Liver (tissue), 9 donors: Measurements from ENCODE around the gene SNRPB2. TPM values are rescaled to one million over a fixed set of nuclear protein-coding genes. Genes with fewer than 3 reads are reported as not detected.

Experiments used
- DNase-seq: peaks from one replicate; pipeline ENCODE4 v3.0.0-alpha.2; 2017; ENCODE audit warnings: low spot score
- H3K27ac ChIP-seq, 2 donors: one replicate each; pipeline ENCODE4 v1.7.0; 2013; ENCODE audit warnings: inconsistent platforms in 2 of 2, low read length in 2 of 2, control low read depth in 1 of 2, low read depth in 1 of 2, mild to moderate bottlenecking in 1 of 2
- H3K27me3 ChIP-seq, 4 donors: one replicate each; pipeline versions ENCODE4 v1.6.1 to v1.7.0; 2013; ENCODE audit warnings: low read length in 3 of 4, inconsistent platforms in 1 of 4, mild to moderate bottlenecking in 1 of 4, moderate library complexity in 1 of 4; ENCODE audit not compliant: control insufficient read depth in 4 of 4, insufficient read depth in 4 of 4
- H3K36me3 ChIP-seq, 4 donors: one replicate each; pipeline versions ENCODE4 v1.6.1 to v1.7.0; 2013; ENCODE audit warnings: low read length in 3 of 4, mild to moderate bottlenecking in 3 of 4, low read depth in 1 of 4, moderate library complexity in 1 of 4; ENCODE audit not compliant: control insufficient read depth in 4 of 4, insufficient read depth in 3 of 4
- H3K4me1 ChIP-seq, 4 donors: one replicate each; pipeline versions ENCODE4 v1.6.1 to v1.7.0; 2013; ENCODE audit warnings: low read length in 3 of 4, mild to moderate bottlenecking in 3 of 4, moderate library complexity in 1 of 4; ENCODE audit not compliant: control insufficient read depth in 4 of 4, insufficient read depth in 4 of 4
- H3K4me3 ChIP-seq, 3 donors: one replicate each; pipeline versions ENCODE4 v1.6.1 to v1.7.0; 2013; ENCODE audit warnings: low read length in 3 of 3, control low read depth in 1 of 3, low read depth in 1 of 3, mild to moderate bottlenecking in 1 of 3
- H3K9ac ChIP-seq, 2 donors: one replicate each; pipeline ENCODE4 v1.7.0; 2013; ENCODE audit warnings: low read length in 2 of 2, mild to moderate bottlenecking in 2 of 2, moderate library complexity in 2 of 2, control low read depth in 1 of 2, low read depth in 1 of 2
- H3K9me3 ChIP-seq, 4 donors: one replicate each; pipeline versions ENCODE4 v1.6.1 to v1.7.0; 2013; ENCODE audit warnings: low read length in 3 of 4; ENCODE audit not compliant: control insufficient read depth in 4 of 4
- EGR1 ChIP-seq, 2 donors: IDR thresholded peaks; 2 replicates each; pipeline ENCODE4 v1.6.1; 2016 to 2018; ENCODE audit warnings: antibody characterized with exemption in 2 of 2, low read depth in 2 of 2
- FOXA2 ChIP-seq: IDR thresholded peaks from 2 replicates; pipeline ENCODE4 v1.6.1; 2016; ENCODE audit warnings: antibody characterized with exemption
- GABPA ChIP-seq, 2 donors: IDR thresholded peaks in 1 of 2; conservative IDR thresholded peaks in 1 of 2; 2 replicates each; pipeline ENCODE4 v1.6.1; 2016; ENCODE audit warnings: antibody characterized with exemption in 2 of 2, mild to moderate bottlenecking in 1 of 2, moderate library complexity in 1 of 2
- HNF4A ChIP-seq, 2 donors: conservative IDR thresholded peaks; 2 replicates each; pipeline ENCODE4 v1.6.1; 2016; ENCODE audit warnings: antibody characterized with exemption in 2 of 2, mild to moderate bottlenecking in 2 of 2
- HNF4G ChIP-seq: IDR thresholded peaks from 2 replicates; pipeline ENCODE4 v1.6.1; 2016; ENCODE audit warnings: antibody characterized with exemption
- NR2F2 ChIP-seq: IDR thresholded peaks from 2 replicates; pipeline ENCODE4 v1.6.1; 2016; ENCODE audit warnings: antibody characterized with exemption
- RAD21 ChIP-seq, 2 donors: IDR thresholded peaks; 2 replicates each; pipeline ENCODE4 v1.6.1; 2016; ENCODE audit warnings: antibody characterized with exemption in 2 of 2, mild to moderate bottlenecking in 2 of 2
- RXRA ChIP-seq, 2 donors: IDR thresholded peaks; 2 replicates each; pipeline ENCODE4 v1.6.1; 2017 to 2018; ENCODE audit warnings: antibody characterized with exemption in 2 of 2, mild to moderate bottlenecking in 1 of 2
- YY1 ChIP-seq: IDR thresholded peaks from 2 replicates; pipeline ENCODE4 v1.6.1; 2016; ENCODE audit warnings: antibody characterized with exemption, mild to moderate bottlenecking
- WGBS: extraction: QIAGEN DNeasy Blood & Tissue Kit; methylation state at CpG from one replicate; pipeline ENCODE4 v1.1.7; 2013; 5-methylcytosine and 5-hydroxymethylcytosine counted together
- polyA plus RNA-seq, 2 donors: library from polyadenylated mRNA; stranded (reverse) in 1 of 2; unstranded in 1 of 2; fragments of 200-250 nt in 1 of 2; fragments of >200 nt in 1 of 2; fragmentation: Nextera tagmentation in 1 of 2; extraction: Ambion mirVana in 1 of 2; gene quantifications; one replicate each; pipeline versions ENCODE4 v1.2.1 to v1.2.3, GENCODE V29; 2013 to 2015
- total RNA-seq, 2 donors: library from RNA; depleted of rRNA; stranded (reverse); fragments of >200 nt; gene quantifications; one replicate each; pipeline ENCODE4 v1.2.3, GENCODE V29; 2014
- TF ChIP-seq, protein P1 (sequence below): IDR thresholded peaks from 2 replicates; pipeline ENCODE4 v1.6.1; 2016; ENCODE audit warnings: antibody characterized with exemption
- TF ChIP-seq, protein P2 (sequence below): IDR thresholded peaks from 2 replicates; pipeline ENCODE4 v1.6.1; 2016; ENCODE audit warnings: antibody characterized with exemption, mild to moderate bottlenecking
- TF ChIP-seq, protein P3 (sequence below): IDR thresholded peaks from 2 replicates; pipeline ENCODE4 v1.6.1; 2016; ENCODE audit warnings: antibody characterized with exemption
- TF ChIP-seq, protein P4 (sequence below): fragments of 150-350 bp; IDR thresholded peaks from 2 replicates; pipeline ENCODE4 v1.5.1; 2017; ENCODE audit warnings: improper control_type of control experiment, low read depth, low read length; ENCODE audit not compliant: missing input control
- TF ChIP-seq, protein P5 (sequence below): IDR thresholded peaks from 2 replicates; pipeline ENCODE4 v1.6.1; 2016; ENCODE audit warnings: antibody characterized with exemption
- donor health status: healthy.
- donor health status: healthy.
- donor health status: healthy.
- donor health status: healthy.
- donor health status: healthy.

SNRPB2 gene
- total and polyA plus RNA-seq, 4 donors = 13.9 to 36.0 (median 21.0) TPM

DNA sequence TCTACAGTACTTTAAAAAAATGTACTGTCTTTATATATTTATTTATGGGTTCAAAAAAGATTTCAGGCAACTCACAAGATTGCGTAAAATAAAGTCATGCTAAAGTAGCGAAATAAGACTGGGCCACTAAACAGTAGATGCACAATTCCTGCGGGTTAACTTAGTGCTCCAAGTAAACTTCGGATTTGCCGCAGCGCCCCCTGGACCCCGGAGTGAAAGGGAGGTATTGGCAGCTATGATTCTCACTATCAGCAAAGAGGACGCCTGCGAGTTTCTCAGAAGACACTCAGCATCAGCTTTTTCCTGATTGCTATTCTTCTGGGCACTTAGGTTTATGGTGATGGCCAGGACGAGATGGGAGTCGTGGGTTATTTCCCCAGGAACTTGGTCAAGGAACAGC, 19.7 kb downstream of the SNRPB2 start:
- no peak for DNase-seq
- WGBS = 50% methylated on average over 11 of the region's 11 CpGs
- Histone ChIP-seq H3K27me3 (peaks cover 0 to 5% (median under 1%) of the 10 kb centered on the region in 4 donors), H3K36me3 (no peaks in the 10 kb centered on the region), H3K4me1 (no peaks in the 10 kb centered on the region), H3K4me3 (no peak overlapping the region), H3K27ac (no peak overlapping the region), H3K9ac (no peak overlapping the region), H3K9me3 (no peaks in the 10 kb centered on the region)
- TF ChIP-seq, protein P1, sequence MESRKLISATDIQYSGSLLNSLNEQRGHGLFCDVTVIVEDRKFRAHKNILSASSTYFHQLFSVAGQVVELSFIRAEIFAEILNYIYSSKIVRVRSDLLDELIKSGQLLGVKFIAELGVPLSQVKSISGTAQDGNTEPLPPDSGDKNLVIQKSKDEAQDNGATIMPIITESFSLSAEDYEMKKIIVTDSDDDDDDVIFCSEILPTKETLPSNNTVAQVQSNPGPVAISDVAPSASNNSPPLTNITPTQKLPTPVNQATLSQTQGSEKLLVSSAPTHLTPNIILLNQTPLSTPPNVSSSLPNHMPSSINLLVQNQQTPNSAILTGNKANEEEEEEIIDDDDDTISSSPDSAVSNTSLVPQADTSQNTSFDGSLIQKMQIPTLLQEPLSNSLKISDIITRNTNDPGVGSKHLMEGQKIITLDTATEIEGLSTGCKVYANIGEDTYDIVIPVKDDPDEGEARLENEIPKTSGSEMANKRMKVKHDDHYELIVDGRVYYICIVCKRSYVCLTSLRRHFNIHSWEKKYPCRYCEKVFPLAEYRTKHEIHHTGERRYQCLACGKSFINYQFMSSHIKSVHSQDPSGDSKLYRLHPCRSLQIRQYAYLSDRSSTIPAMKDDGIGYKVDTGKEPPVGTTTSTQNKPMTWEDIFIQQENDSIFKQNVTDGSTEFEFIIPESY = no peak
- TF ChIP-seq FOXA2 = no peak
- TF ChIP-seq, protein P2, sequence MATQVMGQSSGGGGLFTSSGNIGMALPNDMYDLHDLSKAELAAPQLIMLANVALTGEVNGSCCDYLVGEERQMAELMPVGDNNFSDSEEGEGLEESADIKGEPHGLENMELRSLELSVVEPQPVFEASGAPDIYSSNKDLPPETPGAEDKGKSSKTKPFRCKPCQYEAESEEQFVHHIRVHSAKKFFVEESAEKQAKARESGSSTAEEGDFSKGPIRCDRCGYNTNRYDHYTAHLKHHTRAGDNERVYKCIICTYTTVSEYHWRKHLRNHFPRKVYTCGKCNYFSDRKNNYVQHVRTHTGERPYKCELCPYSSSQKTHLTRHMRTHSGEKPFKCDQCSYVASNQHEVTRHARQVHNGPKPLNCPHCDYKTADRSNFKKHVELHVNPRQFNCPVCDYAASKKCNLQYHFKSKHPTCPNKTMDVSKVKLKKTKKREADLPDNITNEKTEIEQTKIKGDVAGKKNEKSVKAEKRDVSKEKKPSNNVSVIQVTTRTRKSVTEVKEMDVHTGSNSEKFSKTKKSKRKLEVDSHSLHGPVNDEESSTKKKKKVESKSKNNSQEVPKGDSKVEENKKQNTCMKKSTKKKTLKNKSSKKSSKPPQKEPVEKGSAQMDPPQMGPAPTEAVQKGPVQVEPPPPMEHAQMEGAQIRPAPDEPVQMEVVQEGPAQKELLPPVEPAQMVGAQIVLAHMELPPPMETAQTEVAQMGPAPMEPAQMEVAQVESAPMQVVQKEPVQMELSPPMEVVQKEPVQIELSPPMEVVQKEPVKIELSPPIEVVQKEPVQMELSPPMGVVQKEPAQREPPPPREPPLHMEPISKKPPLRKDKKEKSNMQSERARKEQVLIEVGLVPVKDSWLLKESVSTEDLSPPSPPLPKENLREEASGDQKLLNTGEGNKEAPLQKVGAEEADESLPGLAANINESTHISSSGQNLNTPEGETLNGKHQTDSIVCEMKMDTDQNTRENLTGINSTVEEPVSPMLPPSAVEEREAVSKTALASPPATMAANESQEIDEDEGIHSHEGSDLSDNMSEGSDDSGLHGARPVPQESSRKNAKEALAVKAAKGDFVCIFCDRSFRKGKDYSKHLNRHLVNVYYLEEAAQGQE = no peak
- TF ChIP-seq GABPA (IDR thresholded peaks at IDR 0.05 in 1 of 2, conservative IDR thresholded peaks at IDR 0.05 in 1 of 2) = no peak
- no peak for TF ChIP-seq HNF4A (conservative IDR thresholded peaks at IDR 0.05)
- TF ChIP-seq, protein P3, sequence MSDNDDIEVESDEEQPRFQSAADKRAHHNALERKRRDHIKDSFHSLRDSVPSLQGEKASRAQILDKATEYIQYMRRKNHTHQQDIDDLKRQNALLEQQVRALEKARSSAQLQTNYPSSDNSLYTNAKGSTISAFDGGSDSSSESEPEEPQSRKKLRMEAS = no peak
- no peak for TF ChIP-seq YY1
- no peak for TF ChIP-seq EGR1 (IDR thresholded peaks at IDR 0.05; ENCODE audit: low read depth in 2 of 2)

DNA sequence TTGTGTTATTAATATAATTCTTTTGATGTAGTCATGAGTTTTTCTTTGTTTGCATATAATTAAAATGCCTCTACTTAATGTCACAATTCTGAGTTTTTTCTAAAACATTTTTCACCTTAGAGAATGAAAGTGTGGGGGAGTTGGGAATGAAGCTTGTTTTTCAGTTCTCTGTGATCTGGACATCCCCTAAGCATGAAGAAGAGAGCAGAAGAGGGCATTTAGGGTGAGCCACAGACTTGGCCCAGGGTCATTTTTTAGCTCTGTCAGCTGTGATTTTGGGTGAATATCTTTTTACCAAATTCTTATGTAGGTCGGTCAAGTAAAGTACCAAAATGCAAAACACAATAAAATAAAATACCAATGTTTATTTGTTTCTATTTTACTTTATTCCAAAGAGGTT, 22.3 kb downstream of the SNRPB2 start:
- Histone ChIP-seq H3K27me3 (peaks cover 0 to 5% (median under 1%) of the 10 kb centered on the region in 4 donors), H3K9ac (no peak overlapping the region), H3K4me1 (no peaks in the 10 kb centered on the region), H3K36me3 (no peaks in the 10 kb centered on the region), H3K9me3 (no peaks in the 10 kb centered on the region), H3K4me3 (no peak overlapping the region), H3K27ac (no peak overlapping the region)
- no peak for DNase-seq
- WGBS = 85% methylated on average over 1 of the region's 1 CpG
- TF ChIP-seq NR2F2 = no peak
- TF ChIP-seq, protein P3 = no peak
- TF ChIP-seq HNF4A (conservative IDR thresholded peaks at IDR 0.05) = no peak
- TF ChIP-seq HNF4G = no peak
- TF ChIP-seq RXRA (IDR thresholded peaks at IDR 0.05) = no peak
- TF ChIP-seq, protein P2 = no peak
- TF ChIP-seq FOXA2 = no peak
- no peak for TF ChIP-seq RAD21 (IDR thresholded peaks at IDR 0.05)
- TF ChIP-seq, protein P4, sequence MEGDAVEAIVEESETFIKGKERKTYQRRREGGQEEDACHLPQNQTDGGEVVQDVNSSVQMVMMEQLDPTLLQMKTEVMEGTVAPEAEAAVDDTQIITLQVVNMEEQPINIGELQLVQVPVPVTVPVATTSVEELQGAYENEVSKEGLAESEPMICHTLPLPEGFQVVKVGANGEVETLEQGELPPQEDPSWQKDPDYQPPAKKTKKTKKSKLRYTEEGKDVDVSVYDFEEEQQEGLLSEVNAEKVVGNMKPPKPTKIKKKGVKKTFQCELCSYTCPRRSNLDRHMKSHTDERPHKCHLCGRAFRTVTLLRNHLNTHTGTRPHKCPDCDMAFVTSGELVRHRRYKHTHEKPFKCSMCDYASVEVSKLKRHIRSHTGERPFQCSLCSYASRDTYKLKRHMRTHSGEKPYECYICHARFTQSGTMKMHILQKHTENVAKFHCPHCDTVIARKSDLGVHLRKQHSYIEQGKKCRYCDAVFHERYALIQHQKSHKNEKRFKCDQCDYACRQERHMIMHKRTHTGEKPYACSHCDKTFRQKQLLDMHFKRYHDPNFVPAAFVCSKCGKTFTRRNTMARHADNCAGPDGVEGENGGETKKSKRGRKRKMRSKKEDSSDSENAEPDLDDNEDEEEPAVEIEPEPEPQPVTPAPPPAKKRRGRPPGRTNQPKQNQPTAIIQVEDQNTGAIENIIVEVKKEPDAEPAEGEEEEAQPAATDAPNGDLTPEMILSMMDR = no peak
- TF ChIP-seq, protein P5, sequence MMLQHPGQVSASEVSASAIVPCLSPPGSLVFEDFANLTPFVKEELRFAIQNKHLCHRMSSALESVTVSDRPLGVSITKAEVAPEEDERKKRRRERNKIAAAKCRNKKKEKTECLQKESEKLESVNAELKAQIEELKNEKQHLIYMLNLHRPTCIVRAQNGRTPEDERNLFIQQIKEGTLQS = no peak
